Renal cortical epithelial cell (primary cell): ENCODE results near the gene ELMO1. TPM values are rescaled to one million over a fixed set of nuclear protein-coding genes. Genes with fewer than 3 reads are reported as not detected.
A peak's percentile ranks its signal among the peaks of the same experiment; 100 is the strongest.

Source experiments
- DNase-seq: peaks from one replicate; pipeline ENCODE4 v3.0.0-alpha.2; 2011; ENCODE audit warnings: low read depth
- total RNA-seq: library from RNA; depleted of rRNA; stranded (reverse); fragments of >200 nt; gene quantifications from 2 replicates; pipeline ENCODE4 v1.2.3, GENCODE V29; 2014

Gene ELMO1
- total RNA-seq, 1 donor from 2014 or later = 1.7 TPM

GRCh38 chr7:36955456-36956129, 493.1 kb downstream of the ELMO1 start:
- DNase-seq = no peak

- DNase-seq = no peak
These were observed 497.4 kb downstream of the ELMO1 start for GRCh38 chr7:36951257-36951697.

- no peak for DNase-seq
These were observed 498.7 kb downstream of the ELMO1 start for GRCh38 chr7:36949711-36950600.

GRCh38 chr7:36946401-36946739, 502.3 kb downstream of the ELMO1 start:
- no peak for DNase-seq

- no peak for DNase-seq
These were observed 502.9 kb downstream of the ELMO1 start for GRCh38 chr7:36945612-36946400.

GRCh38 chr7:36944838-36945237, 503.8 kb downstream of the ELMO1 start:
- no peak for DNase-seq

- DNase-seq = peak; percentile 9
These were observed 504.9 kb downstream of the ELMO1 start for GRCh38 chr7:36943591-36944435.

- DNase-seq = no peak
These were observed 505.7 kb downstream of the ELMO1 start for GRCh38 chr7:36942955-36943354.

GRCh38 chr7:36942541-36942940, 506.1 kb downstream of the ELMO1 start:
- no peak for DNase-seq

GRCh38 chr7:36942025-36942424, 506.6 kb downstream of the ELMO1 start:
- no peak for DNase-seq

GRCh38 chr7:36941359-36941758, 507.3 kb downstream of the ELMO1 start:
- no peak for DNase-seq

- no peak for DNase-seq
These were observed 508.8 kb downstream of the ELMO1 start for GRCh38 chr7:36939816-36940215.

- DNase-seq = no peak
These were observed 510.7 kb downstream of the ELMO1 start for GRCh38 chr7:36937754-36938563.

GRCh38 chr7:36931892-36932291, 516.8 kb downstream of the ELMO1 start:
- no peak for DNase-seq

GRCh38 chr7:36929791-36930190, 518.9 kb downstream of the ELMO1 start:
- no peak for DNase-seq

- no peak for DNase-seq
These were observed 519.9 kb downstream of the ELMO1 start for GRCh38 chr7:36928718-36929117.

- no peak for DNase-seq
These were observed 520.4 kb downstream of the ELMO1 start for GRCh38 chr7:36928311-36928710.

GRCh38 chr7:36925691-36926090, 523.0 kb downstream of the ELMO1 start:
- DNase-seq = no peak

- no peak for DNase-seq
These were observed 523.5 kb downstream of the ELMO1 start for GRCh38 chr7:36925207-36925606.

- DNase-seq = peak; percentile 22
These were observed 524.7 kb downstream of the ELMO1 start for GRCh38 chr7:36923943-36924436.
